ENCODE results near the gene LARGE1.

LARGE1 gene

GRCh38 chr22:33303099-33303498 is 617.2 kb downstream of the LARGE1 start:
- no peak for DNase-seq (ENCODE audit: low spot score)

- no peak for DNase-seq (ENCODE audit: low spot score)
Measured at GRCh38 chr22:33302549-33302948, 617.7 kb downstream of the LARGE1 start.

- peak; percentile 79 for DNase-seq (ENCODE audit: low spot score)
Measured at GRCh38 chr22:33302049-33302545, 618.2 kb downstream of the LARGE1 start.

GRCh38 chr22:33300165-33300564 is 620.1 kb downstream of the LARGE1 start:
- DNase-seq (ENCODE audit: low spot score) = no peak

GRCh38 chr22:33299245-33299956 is 620.9 kb downstream of the LARGE1 start:
- DNase-seq (ENCODE audit: low spot score) = no peak

- DNase-seq (ENCODE audit: low spot score) = no peak
Measured at GRCh38 chr22:33296941-33297340, 623.3 kb downstream of the LARGE1 start.

- no peak for DNase-seq (ENCODE audit: low spot score)
Measured at GRCh38 chr22:33288078-33288477, 632.2 kb downstream of the LARGE1 start.

GRCh38 chr22:33275073-33275443 is 645.2 kb downstream of the LARGE1 start:
- DNase-seq (ENCODE audit: low spot score) = no peak

GRCh38 chr22:33274214-33275072 is 645.8 kb downstream of the LARGE1 start:
- DNase-seq (ENCODE audit: low spot score) = no peak

- no peak for DNase-seq (ENCODE audit: low spot score)
Measured at GRCh38 chr22:33272871-33273270, 647.4 kb downstream of the LARGE1 start.

- no peak for DNase-seq (ENCODE audit: low spot score)
Measured at GRCh38 chr22:33272180-33272579, 648.1 kb downstream of the LARGE1 start.

GRCh38 chr22:33271390-33272161 is 648.7 kb downstream of the LARGE1 start:
- DNase-seq (ENCODE audit: low spot score) = no peak

GRCh38 chr22:33270596-33270995 is 649.7 kb downstream of the LARGE1 start:
- no peak for DNase-seq (ENCODE audit: low spot score)

- no peak for DNase-seq (ENCODE audit: low spot score)
Measured at GRCh38 chr22:33261699-33262098, 658.6 kb downstream of the LARGE1 start.

- DNase-seq (ENCODE audit: low spot score) = no peak
Measured at GRCh38 chr22:33260498-33260897, 659.8 kb downstream of the LARGE1 start.

GRCh38 chr22:33255791-33256190 is 664.5 kb downstream of the LARGE1 start:
- DNase-seq (ENCODE audit: low spot score) = no peak

GRCh38 chr22:33248948-33249347 is 671.3 kb downstream of the LARGE1 start:
- no peak for DNase-seq (ENCODE audit: low spot score)

- DNase-seq (ENCODE audit: low spot score) = no peak
Measured at GRCh38 chr22:33247758-33248157, 672.5 kb downstream of the LARGE1 start.

- DNase-seq (ENCODE audit: low spot score) = no peak
Measured at GRCh38 chr22:33242078-33242477, 678.2 kb downstream of the LARGE1 start.

- no peak for DNase-seq (ENCODE audit: low spot score)
Measured at GRCh38 chr22:33240888-33241475, 679.3 kb downstream of the LARGE1 start.

GRCh38 chr22:33232071-33232470 is 688.2 kb downstream of the LARGE1 start:
- no peak for DNase-seq (ENCODE audit: low spot score)

- no peak for DNase-seq (ENCODE audit: low spot score)
Measured at GRCh38 chr22:33227791-33228190, 692.5 kb downstream of the LARGE1 start.
